ENCODE data around the gene PRM3.
A peak's percentile ranks its signal among the peaks of the same experiment; 100 is the strongest.

PRM3 gene

DNA sequence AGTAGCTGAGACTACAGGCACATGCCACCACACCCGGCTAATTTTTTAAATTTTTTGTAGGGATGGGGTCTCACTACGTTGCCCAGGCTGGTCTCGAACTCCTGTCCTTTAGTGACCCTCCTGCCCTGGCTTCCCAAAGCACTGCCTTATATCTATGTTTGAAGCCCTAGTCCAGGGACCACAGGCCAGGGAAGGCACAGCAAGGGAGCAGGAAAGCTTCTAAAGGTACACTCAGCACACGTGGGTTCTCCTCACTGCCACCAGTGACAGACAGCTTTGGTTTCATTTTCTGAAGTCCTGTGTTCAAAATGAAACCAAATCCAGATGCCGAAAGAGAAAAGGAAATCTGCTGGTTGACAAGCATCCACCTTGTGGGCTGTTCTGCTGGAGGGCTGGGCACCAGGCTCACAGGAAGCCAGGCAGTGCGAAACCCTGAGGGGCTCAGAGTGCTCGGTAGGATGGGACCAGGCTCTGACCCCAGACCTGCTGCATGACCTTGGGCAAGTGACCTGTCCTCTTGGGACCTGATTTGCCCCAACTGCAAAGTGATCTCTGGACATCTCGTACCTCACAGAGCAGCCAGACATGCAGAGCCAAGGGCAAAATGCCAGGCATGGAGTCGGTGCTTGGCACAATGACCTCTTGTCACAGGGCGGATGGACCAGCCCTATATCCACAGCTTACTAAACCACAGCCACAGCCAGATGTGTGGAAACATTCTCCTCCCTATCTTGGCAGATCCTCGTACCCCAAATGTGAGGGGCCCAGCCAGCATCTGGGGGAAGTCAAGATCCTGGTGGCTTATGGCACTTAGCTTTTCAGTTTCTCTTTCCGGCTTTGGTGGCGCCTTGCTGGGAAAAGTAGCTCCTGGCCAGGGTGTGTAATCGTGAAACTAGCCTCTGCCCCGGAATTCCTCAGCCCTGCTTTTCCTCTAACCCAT, 14.6 kb downstream of the PRM3 start:
- DNase-seq = no peak

- peak; percentile 59 to 91 for DNase-seq
These were observed 16.1 kb downstream of the PRM3 start for GRCh38 chr16:11257131-11257938.

DNA sequence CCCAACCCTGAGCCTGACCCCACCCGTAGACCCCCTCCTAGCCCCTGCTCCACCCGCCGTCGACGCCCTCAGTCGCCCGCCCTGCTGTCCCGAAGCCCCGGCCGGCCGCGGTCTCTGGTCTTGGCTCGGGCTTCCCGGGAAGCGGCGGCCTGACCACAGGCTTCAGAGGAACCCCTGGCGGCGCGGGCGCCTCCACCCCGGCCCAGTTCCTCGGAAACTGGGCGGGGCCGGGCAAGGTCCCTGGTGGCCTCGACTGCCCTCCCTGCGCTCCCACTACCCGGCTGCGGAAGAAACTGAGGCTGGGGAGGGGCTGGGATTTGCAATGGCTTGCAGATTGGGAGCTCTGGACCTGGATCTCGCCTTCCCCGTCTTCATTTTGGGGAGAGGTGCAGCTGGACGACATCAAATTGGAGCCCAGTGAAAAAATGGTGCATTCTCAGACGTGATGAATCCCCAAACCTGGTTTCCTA, 16.7 kb downstream of the PRM3 start:
- DNase-seq = peak in 1 of 2 experiments; percentile 68

GRCh38 chr16:11255737-11256660, 17.4 kb downstream of the PRM3 start, which contains the start of gene SOCS1:
TSS of gene SOCS1 (minus strand) at chr16:11256204. CDS start at chr16:11255478, 726 bp downstream.
- DNase-seq = peak; percentile 62 to 92

GRCh38 chr16:11254913-11255736, 18.3 kb downstream of the PRM3 start:
- peak in 1 of 2 experiments; percentile 76 for DNase-seq

DNA sequence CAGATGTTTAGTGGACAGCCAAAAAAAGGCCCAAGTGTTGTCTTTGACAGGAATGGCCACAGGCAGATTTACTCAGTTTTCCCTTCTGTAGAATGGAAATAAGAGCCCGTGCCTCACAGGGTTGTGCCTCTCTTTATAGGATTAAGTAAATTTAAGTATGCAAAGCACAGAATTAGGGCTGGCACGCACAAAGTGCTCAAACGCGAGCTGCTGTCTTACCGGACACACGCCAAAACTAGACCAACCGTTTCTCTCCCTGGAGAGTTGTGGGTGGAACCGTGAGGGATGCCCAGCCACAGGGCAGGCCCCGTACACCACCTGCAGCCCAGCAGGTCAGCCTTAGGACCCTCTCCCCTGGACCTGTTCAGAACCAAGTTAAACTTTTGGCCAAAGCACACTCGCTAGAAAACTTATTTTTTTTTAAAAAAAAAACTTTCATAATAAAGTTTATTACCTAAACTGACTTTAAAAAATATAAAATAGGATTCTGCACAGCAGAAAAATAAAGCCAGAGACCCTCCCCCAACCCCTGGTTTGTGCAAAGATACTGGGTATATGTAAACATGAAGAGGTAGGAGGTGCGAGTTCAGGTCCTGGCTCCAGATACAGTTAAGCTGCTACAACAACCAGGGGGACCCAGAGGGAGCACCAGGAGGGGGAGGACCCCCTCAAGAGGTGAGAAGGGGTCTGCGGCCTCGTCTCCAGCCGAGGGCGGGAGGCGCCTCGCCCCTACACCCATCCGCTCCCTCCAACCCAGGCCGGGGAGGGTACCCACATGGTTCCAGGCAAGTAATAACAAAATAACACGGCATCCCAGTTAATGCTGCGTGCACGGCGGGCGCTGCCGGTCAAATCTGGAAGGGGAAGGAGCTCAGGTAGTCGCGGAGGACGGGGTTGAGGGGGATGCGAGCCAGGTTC, 19.2 kb downstream of the PRM3 start:
- peak in 1 of 2 experiments; percentile 37 for DNase-seq

DNA sequence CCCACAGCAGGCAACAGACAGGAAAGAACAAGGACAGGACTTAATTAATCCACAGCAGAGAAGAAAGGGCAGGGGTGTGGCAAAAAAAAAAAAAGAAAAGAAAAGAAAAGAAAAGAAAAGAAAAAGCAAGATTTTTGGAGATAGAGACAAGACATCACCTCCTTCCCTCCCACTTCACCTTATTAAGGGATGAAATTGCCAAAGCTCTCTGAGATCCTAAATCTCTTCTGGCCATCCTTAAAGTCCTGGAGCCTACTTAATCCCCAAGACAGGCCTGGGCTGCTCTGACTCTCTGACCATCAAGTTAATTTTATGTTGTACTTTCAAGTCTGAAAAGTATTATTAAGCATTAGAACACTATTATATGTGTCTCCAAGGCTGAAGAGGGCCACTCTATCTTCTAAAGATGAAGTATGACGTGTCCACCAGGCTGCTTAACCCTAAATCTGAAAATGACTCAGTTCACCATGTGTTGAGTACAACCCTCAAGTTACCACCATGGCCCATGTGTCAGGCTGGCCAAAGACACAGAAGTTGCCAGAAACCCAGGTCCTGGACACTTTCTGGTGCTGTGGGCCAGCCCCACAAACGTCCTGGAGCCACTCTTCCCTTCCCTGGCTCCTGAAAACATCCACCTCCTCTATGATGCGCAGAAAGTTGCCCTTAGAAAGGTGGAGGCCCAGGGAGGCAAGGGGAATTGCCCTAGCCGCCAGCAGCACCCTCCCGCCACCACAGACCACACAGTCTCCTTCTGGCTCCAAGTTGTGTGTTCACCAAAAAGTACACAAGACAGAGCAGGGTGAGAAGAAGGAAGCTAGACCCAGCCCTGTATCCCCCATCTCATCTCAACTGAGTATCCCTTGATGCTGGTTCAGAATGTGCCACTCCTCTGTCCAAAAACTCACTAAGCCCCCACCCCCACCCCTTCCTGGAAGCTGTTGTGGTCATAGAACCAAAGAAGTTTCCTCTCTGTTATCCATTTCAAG, 20.1 kb downstream of the PRM3 start:
- DNase-seq = no peak

- DNase-seq = no peak
These were observed 20.9 kb downstream of the PRM3 start for GRCh38 chr16:11252482-11252931.

GRCh38 chr16:11251525-11252481, 21.6 kb downstream of the PRM3 start:
- no peak for DNase-seq

GRCh38 chr16:11250786-11251524, 22.5 kb downstream of the PRM3 start:
- no peak for DNase-seq

DNA sequence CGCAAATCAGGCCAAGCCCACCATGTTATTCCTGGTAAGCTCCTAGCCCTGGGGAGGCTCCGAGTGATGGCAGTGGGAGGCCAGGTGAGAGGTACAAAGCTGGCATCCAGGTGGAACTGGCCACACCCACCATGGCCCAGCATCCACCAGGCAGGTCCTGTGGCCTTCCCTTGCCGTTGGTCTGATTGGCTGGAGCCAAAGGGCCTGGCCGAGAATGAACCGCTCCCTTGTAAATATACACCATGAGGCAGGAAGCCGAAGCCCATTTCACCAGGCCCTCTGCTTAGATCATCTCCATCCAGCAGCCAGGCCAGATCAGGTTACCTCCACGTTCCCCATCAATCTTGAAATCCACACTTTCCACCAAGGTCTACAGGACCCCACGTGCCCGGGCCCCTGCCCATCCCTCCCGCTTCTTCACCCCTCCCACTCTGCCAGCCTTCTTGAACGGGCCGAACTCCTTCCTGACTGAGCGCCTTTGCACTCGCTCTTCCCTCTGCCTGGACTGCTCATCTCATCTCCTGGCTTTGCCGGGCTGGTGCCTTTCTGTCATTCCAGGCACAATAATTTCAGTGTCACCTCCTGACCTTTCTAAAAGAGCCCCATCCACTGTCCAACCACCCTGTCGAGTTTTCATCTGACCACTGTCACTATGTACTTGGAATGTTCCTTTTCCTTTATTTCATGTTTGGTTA, 23.2 kb downstream of the PRM3 start:
- peak in 1 of 2 experiments; percentile 13 for DNase-seq

DNA sequence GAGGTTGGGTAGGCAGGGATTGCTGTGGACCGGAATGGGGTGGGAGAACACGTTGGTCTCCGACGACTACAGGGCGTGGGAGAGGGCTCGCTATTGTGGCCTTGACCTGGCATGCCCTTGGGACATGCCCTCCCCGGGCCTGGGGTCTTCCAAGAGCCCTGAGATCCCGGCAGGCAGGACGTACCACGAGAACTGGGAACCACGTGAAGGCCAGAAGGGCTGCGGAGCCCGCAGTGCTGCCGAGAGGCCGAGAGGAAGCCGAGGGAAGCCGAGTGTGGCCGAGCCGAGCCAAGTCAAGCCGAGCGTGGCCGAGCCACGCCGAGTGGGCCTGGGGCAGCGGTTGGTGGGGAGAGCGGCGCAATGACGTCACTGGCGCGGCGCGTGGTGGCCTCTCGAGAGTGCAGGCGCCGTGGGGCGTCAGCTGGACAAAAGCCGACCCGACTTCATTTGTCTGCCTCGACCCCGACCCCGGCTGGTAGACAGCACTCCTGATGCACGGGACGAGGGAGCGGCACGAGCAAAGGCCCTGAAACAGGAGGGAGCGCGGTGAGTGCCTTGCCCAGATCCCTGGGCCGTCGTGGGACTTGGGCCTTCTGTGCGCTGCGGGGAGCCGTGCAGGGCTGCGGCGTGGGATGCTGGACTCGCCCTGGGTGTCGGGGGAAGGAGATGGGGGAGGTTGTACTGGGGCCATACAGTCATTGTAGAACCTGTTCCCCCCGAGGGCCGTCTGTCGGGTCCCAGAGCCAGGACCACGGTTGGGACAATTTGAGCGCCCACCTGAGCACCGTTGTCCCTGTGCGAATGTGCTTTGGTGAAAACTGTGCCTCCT, 24.0 kb downstream of the PRM3 start:
- DNase-seq = no peak

- DNase-seq = no peak
These were observed 25.3 kb downstream of the PRM3 start for GRCh38 chr16:11248133-11248532.

DNA sequence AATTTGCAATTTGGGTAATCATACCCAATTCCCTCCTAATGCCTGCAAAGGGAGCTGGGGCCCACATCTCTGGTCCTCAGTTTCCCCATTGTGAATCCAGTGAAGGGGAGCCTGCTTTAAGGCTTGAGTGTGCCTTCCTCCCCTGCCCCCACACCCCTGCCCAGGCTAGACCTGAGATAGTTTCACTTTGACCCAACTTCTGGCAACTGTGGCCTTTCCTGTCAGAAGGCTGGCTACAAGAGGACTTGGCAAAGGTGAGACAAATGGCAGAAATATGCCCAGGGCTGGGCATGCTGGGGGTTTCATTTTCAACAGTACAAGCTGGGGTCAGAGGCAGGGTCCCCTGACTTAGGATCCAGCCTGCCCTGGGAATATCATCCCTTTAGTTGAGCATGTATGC, 27.4 kb downstream of the PRM3 start:
- DNase-seq = no peak

DNA sequence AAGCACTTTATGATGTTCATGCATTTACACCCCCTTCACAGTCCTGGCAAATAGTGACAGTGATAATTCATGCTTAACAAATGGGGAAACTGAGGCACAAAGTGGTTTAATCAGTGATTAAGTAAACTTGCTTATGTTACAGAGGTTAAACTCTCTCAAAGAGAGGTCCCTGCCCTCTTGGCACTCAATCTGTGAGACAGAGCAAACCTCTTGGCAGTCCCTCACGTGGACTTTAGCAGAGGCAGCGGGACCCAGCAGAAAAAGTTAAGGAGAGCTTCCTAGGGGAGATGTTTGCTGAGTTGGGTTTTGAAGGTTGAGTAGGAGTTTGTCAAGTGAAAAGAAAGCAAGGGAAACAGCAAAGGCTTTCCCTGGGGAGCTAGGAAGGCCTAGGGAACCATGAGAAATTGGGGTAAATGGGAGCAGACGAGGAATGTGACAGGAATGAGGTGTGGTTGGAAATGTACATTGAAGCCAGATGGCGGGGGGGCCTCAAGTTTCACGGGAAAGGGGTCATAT, 28.1 kb downstream of the PRM3 start:
- no peak for DNase-seq

All from NCI-H526 (cell line).